ENCODE measurements around the gene ABI3BP.
A peak's percentile ranks its signal among the peaks of the same experiment; 100 is the strongest.
"Not testable (repeated sequence)": the region's sequence is repeated elsewhere in the genome, so short reads cannot be mapped to it uniquely, and the experiment has no call there.

ABI3BP gene

GRCh38 chr3:100947119-100947518, 46.1 kb downstream of the ABI3BP start:
- no peak for DNase-seq (ENCODE audit: low read depth, low spot score)

GRCh38 chr3:100946096-100946495, 47.1 kb downstream of the ABI3BP start:
- not testable (repeated sequence) for DNase-seq (ENCODE audit: low read depth, low spot score)

- DNase-seq (ENCODE audit: low read depth, low spot score): no peak
Measured at GRCh38 chr3:100941451-100941850, 51.8 kb downstream of the ABI3BP start.

GRCh38 chr3:100941041-100941440, 52.2 kb downstream of the ABI3BP start:
- DNase-seq (ENCODE audit: low read depth, low spot score): no peak

GRCh38 chr3:100936931-100937330, 56.3 kb downstream of the ABI3BP start:
- DNase-seq (ENCODE audit: low read depth, low spot score): no peak

- DNase-seq (ENCODE audit: low read depth, low spot score): peak; percentile 7
Measured at GRCh38 chr3:100932491-100932890, 60.7 kb downstream of the ABI3BP start.

GRCh38 chr3:100928638-100929428, 64.4 kb downstream of the ABI3BP start:
- DNase-seq (ENCODE audit: low read depth, low spot score): peak; percentile 17

GRCh38 chr3:100927775-100928174, 65.4 kb downstream of the ABI3BP start:
- DNase-seq (ENCODE audit: low read depth, low spot score): no peak

- no peak for DNase-seq (ENCODE audit: low read depth, low spot score)
Measured at GRCh38 chr3:100915706-100916495, 77.3 kb downstream of the ABI3BP start.

GRCh38 chr3:100913870-100914648, 79.2 kb downstream of the ABI3BP start:
- peak; percentile 53 for DNase-seq (ENCODE audit: low read depth, low spot score)

GRCh38 chr3:100912976-100913545, 80.2 kb downstream of the ABI3BP start:
- DNase-seq (ENCODE audit: low read depth, low spot score): no peak

GRCh38 chr3:100912571-100912970, 80.7 kb downstream of the ABI3BP start:
- DNase-seq (ENCODE audit: low read depth, low spot score): no peak

- no peak for DNase-seq (ENCODE audit: low read depth, low spot score)
Measured at GRCh38 chr3:100911956-100912355, 81.3 kb downstream of the ABI3BP start.

GRCh38 chr3:100910986-100911385, 82.2 kb downstream of the ABI3BP start:
- peak; percentile 28 for DNase-seq (ENCODE audit: low read depth, low spot score)

GRCh38 chr3:100902572-100902971, 90.6 kb downstream of the ABI3BP start:
- DNase-seq (ENCODE audit: low read depth, low spot score): no peak

GRCh38 chr3:100900671-100901335, 92.4 kb downstream of the ABI3BP start:
- no peak for DNase-seq (ENCODE audit: low read depth, low spot score)

- DNase-seq (ENCODE audit: low read depth, low spot score): no peak
Measured at GRCh38 chr3:100899440-100900091, 93.7 kb downstream of the ABI3BP start.

- DNase-seq (ENCODE audit: low read depth, low spot score): no peak
Measured at GRCh38 chr3:100898681-100899080, 94.5 kb downstream of the ABI3BP start.

- no peak for DNase-seq (ENCODE audit: low read depth, low spot score)
Measured at GRCh38 chr3:100896994-100897393, 96.2 kb downstream of the ABI3BP start.

GRCh38 chr3:100893590-100893989, 99.6 kb downstream of the ABI3BP start:
- DNase-seq (ENCODE audit: low read depth, low spot score): peak; percentile 60

GRCh38 chr3:100893108-100893507, 100.1 kb downstream of the ABI3BP start:
- no peak for DNase-seq (ENCODE audit: low read depth, low spot score)
